GM21381 (cell line): ENCODE data around the gene GSTA1.
"Not testable (repeated sequence)": the region's sequence is repeated elsewhere in the genome, so short reads cannot be mapped to it uniquely, and the experiment has no call there.

Experiments
- ATAC-seq: cut with Tn5 transposase; IDR thresholded peaks from one replicate; pipeline ENCODE4 v1.9.1; 2021; ENCODE audit warnings: mild to moderate bottlenecking, moderate library complexity; ENCODE audit not compliant: unreplicated experiment

The GSTA1 gene

GRCh38 chr6:52759085-52759484, 44.5 kb downstream of the GSTA1 start:
- no peak for ATAC-seq

DNA sequence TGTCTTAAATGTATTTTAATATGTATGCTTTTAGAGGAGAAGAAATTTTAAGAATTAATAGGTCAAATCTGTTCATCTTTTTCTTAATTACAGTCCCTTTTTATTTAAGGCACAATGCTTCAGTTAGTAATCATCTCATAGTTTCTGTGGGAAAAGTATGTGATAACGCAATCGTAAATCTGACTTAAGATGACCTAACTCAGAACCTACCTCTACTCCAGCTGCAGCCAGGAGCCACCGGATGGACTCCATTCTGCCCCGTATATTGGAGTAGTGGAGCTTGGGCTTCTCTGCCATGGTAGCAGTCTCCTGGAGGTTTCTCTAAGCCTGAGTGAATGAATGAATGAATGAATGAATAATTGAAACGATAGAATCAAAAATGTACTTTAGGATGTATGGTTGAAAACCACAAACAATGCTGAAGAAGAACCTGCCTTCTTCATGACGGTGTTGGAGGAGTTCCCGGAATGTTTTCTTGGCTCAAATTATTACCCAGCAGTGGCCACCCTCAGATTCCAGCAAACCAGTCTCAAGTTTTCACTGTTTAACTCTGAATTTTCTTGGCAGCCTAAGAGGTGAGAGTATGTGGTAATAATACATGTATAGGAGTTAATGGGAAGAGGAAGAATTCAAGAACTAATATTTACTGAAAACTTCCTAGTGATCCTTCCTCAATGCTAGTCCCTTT, 45.8 kb downstream of the GSTA1 start:
- ATAC-seq: not testable (repeated sequence)

- ATAC-seq: no peak
These were observed 49.2 kb downstream of the GSTA1 start for GRCh38 chr6:52754443-52754842.

DNA sequence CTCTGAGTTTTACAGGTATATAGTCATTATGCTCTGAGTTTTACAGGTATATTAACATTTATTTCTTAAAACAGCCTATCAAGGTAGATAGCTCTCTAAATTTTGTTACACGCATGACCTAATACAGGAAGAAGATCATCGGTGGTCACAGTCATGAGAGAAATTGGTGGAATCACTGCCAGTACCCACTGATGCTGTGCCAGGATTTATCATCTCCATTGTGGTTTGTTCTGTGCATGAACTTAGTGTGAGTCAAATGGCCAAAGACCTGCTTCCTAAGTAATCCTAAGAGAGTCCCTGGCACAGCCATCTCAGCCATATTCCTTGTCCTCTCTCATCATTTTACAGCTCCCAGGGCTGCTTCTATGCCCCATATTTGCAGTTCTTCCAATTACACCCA, 50.5 kb downstream of the GSTA1 start:
- not testable (repeated sequence) for ATAC-seq

- no peak for ATAC-seq
These were observed 51.3 kb downstream of the GSTA1 start for GRCh38 chr6:52752310-52752709.

DNA sequence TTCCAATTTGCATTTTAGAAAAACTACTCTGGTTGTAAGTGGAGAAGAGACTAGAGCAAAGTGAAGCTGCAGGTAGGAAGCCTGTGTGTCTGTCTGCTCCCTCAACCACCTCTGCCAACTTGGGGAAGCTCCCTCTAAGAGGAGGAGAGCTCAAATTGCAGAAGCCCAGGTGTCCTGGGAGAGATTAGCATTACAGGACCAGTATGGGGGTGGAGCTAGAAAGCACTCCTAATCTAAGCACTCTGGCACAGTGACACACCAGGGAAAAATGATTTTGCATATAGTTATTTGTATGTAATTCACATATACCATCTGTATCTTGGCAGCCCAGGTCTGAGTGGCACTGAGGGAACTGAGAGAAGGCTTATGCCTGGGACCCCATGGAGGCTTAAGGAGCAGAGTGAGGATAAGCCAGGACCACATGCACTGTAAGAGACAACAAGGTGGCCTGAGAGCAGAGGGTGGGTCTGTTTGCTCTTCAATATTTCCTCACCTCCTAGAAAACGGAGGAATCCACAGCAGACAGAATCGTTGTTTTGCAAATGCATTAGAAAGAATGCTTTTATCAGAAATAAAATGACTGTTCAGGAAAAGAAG, 54.0 kb downstream of the GSTA1 start:
- no peak for ATAC-seq

DNA sequence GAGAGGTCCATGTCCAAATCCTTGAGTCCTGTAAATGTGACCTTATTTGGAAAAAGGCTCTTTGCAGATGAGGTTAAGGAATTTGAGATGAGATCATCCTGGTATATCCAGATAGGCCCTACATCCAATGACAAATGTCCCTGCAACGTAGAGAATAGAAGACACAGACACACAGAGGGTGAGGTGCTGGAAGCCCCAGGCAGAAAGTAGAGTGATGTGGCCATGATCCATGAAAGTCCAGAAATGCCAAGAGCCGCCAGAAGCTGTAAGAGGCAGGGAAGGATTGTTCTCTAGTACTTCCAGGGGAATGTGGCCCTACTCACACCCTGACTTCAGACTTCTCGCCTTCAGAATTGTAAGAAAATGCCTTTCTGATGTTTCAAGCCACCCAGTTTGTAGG, 56.3 kb downstream of the GSTA1 start:
- not testable (repeated sequence) for ATAC-seq

DNA sequence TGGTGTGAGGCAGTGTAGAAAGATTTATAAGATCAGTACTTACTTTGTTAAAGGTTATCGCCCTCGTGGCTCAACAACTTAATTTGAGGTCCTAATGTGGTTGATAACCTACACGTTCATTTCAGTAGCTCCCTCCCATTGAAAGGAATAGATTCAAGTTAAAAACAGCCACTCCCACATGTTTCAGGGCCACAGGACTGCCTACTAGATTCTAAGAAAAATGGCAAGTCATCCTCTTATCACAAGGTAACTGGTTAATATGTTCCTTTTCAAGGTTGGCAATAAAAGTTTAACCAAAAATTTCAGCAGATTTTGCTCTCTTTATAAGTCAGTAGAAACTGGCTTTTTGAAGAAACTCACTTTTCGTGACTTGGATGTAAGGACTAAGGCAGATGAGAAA, 57.4 kb downstream of the GSTA1 start:
- ATAC-seq: no peak

GRCh38 chr6:52745764-52746201, 57.8 kb downstream of the GSTA1 start:
- ATAC-seq: no peak

GRCh38 chr6:52741872-52742271, 61.7 kb downstream of the GSTA1 start:
- no peak for ATAC-seq
